Gastrocnemius medialis (tissue), 4 donors: Measurements from ENCODE around the gene NCK2.

Experiments
- CTCF ChIP-seq, 5 experiments: fragments of 450-650 bp in 3 of 5; fragments of 200-600 bp in 2 of 5; sonication (generic) in 2 of 5; IDR thresholded peaks in 4 of 5; conservative IDR thresholded peaks in 1 of 5; 1 replicate in 4 of 5; 2 replicates in 1 of 5; pipeline ENCODE4 v1.5.1; 2016 to 2019; ENCODE audit warnings: antibody characterized with exemption in 5 of 5, mild to moderate bottlenecking in 3 of 5, moderate library complexity in 3 of 5
- POLR2A ChIP-seq, 2 donors: fragments of 450-650 bp; IDR thresholded peaks; one replicate each; pipeline ENCODE4 v1.6.1; 2017; ENCODE audit warnings: antibody characterized with exemption in 2 of 2, mild to moderate bottlenecking in 2 of 2, moderate library complexity in 2 of 2

- TF ChIP-seq CTCF (IDR thresholded peaks at IDR 0.05 in 4 of 5, conservative IDR thresholded peaks at IDR 0.05 in 1 of 5) (no peak), POLR2A (IDR thresholded peaks at IDR 0.05) (no peak)
Observed at GRCh38 chr2:105836341-105836740, 91.6 kb downstream of the NCK2 start.
